ENCODE measurements around the gene SENP1. TPM values are rescaled to one million over a fixed set of nuclear protein-coding genes. Genes with fewer than 3 reads are reported as not detected.

SENP1 gene
- total RNA-seq (ENCODE audit: unreplicated experiment): 24.2 TPM
- long read RNA-seq, partial matches to known transcripts: 0 of 4 reads
- long read RNA-seq, other reads (novel, unspliced or antisense): 4 of 4 reads

GRCh38 chr12:48105867-48106680 is at the start of gene SENP1:
TSS of gene SENP1 (minus strand) at chr12:48106079. CDS start at chr12:48101472, 4,607 bp downstream.
- H3K9me3 Mint-ChIP-seq (ENCODE audit: unreplicated experiment): peaks cover 7% of the 10 kb centered on the region
- peak within 1 kb of the TSS; percentile 97 for H3K4me3 Mint-ChIP-seq (ENCODE audit: unreplicated experiment)
- peaks cover 4% of the 10 kb centered on the region for H3K27me3 Mint-ChIP-seq (ENCODE audit: unreplicated experiment)
- DNase-seq: peak; percentile 86
- peaks cover 4% of the 10 kb centered on the region for H3K4me1 Mint-ChIP-seq (ENCODE audit: low read depth, unreplicated experiment)
- H3K27ac Mint-ChIP-seq (ENCODE audit: unreplicated experiment): peak within 1 kb of the TSS; percentile 96
- H3K36me3 Mint-ChIP-seq (ENCODE audit: unreplicated experiment): peaks cover 5% of the 10 kb centered on the region
- no peak for TF ChIP-seq CTCF (IDR thresholded peaks at IDR 0.05; ENCODE audit: partially characterized antibody, unreplicated experiment)

- Mint-ChIP-seq H3K4me1 (ENCODE audit: low read depth, unreplicated experiment) (no peaks in the 10 kb centered on the region), H3K27me3 (ENCODE audit: unreplicated experiment) (no peaks in the 10 kb centered on the region), H3K9me3 (ENCODE audit: unreplicated experiment) (no peaks in the 10 kb centered on the region), H3K36me3 (ENCODE audit: unreplicated experiment) (no peaks in the 10 kb centered on the region), H3K4me3 (ENCODE audit: unreplicated experiment) (no peak overlapping the region), H3K27ac (ENCODE audit: unreplicated experiment) (no peak overlapping the region)
- no peak for DNase-seq
- no peak for TF ChIP-seq CTCF (IDR thresholded peaks at IDR 0.05; ENCODE audit: partially characterized antibody, unreplicated experiment)
Observed at GRCh38 chr12:48151103-48151771, 45.4 kb upstream of the SENP1 start.

GRCh38 chr12:48145981-48146380 is 40.1 kb upstream of the SENP1 start:
- Mint-ChIP-seq H3K9me3 (ENCODE audit: unreplicated experiment) (no peaks in the 10 kb centered on the region), H3K36me3 (ENCODE audit: unreplicated experiment) (peaks cover 5% of the 10 kb centered on the region), H3K4me1 (ENCODE audit: low read depth, unreplicated experiment) (no peaks in the 10 kb centered on the region), H3K27me3 (ENCODE audit: unreplicated experiment) (no peaks in the 10 kb centered on the region), H3K27ac (ENCODE audit: unreplicated experiment) (no peak overlapping the region), H3K4me3 (ENCODE audit: unreplicated experiment) (no peak overlapping the region)
- DNase-seq: no peak
- no peak for TF ChIP-seq CTCF (IDR thresholded peaks at IDR 0.05; ENCODE audit: partially characterized antibody, unreplicated experiment)

GRCh38 chr12:48143898-48144297 is 38.0 kb upstream of the SENP1 start:
- DNase-seq: no peak
- no peak for TF ChIP-seq CTCF (IDR thresholded peaks at IDR 0.05; ENCODE audit: partially characterized antibody, unreplicated experiment)
- no peaks in the 10 kb centered on the region for H3K4me1 Mint-ChIP-seq (ENCODE audit: low read depth, unreplicated experiment)
- H3K27me3 Mint-ChIP-seq (ENCODE audit: unreplicated experiment): no peaks in the 10 kb centered on the region
- H3K36me3 Mint-ChIP-seq (ENCODE audit: unreplicated experiment): peaks cover 5% of the 10 kb centered on the region
- no peak overlapping the region for H3K27ac Mint-ChIP-seq (ENCODE audit: unreplicated experiment)
- no peaks in the 10 kb centered on the region for H3K9me3 Mint-ChIP-seq (ENCODE audit: unreplicated experiment)
- no peak overlapping the region for H3K4me3 Mint-ChIP-seq (ENCODE audit: unreplicated experiment)
